Effector CD8-positive, alpha-beta T cell (primary cell): ENCODE results near the gene USP9X.
"Not testable (repeated sequence)": the region's sequence is repeated elsewhere in the genome, so short reads cannot be mapped to it uniquely, and the experiment has no call there.

ENCODE experiments used
- DNase-seq: peaks from one replicate; lab custom pipeline; 2025; lab: John Stamatoyannopoulos, UW

USP9X gene

GRCh38 chrX:41285928-41286327 lies 200.7 kb downstream of the USP9X start:
- not testable (repeated sequence) for DNase-seq
